GM12872 (cell line): ENCODE measurements around the gene TCF15.

Experiments
- CTCF ChIP-seq: IDR thresholded peaks from 3 replicates; pipeline ENCODE4 v1.5.1; 2011; ENCODE audit warnings: low read depth, mild to moderate bottlenecking, low read length, moderate library complexity; ENCODE audit not compliant: insufficient read depth

Gene TCF15

GRCh38 chr20:582204-582603, 27.9 kb downstream of the TCF15 start:
- TF ChIP-seq CTCF, result no peak

GRCh38 chr20:577167-577791, 32.8 kb downstream of the TCF15 start:
- TF ChIP-seq CTCF, result peak; percentile 30; the same call in 1 of the 3 replicates

- TF ChIP-seq CTCF, result no peak
Measured at GRCh38 chr20:576156-576555, 34.0 kb downstream of the TCF15 start.

GRCh38 chr20:575230-575629, 34.9 kb downstream of the TCF15 start:
- TF ChIP-seq CTCF, result no peak

- no peak for TF ChIP-seq CTCF
Measured at GRCh38 chr20:574297-574942, 35.7 kb downstream of the TCF15 start.

GRCh38 chr20:573414-574296, 36.5 kb downstream of the TCF15 start:
- no peak for TF ChIP-seq CTCF

GRCh38 chr20:572727-573126, 37.4 kb downstream of the TCF15 start:
- no peak for TF ChIP-seq CTCF
